ENCODE results near the gene MSI2. TPM values are rescaled to one million over a fixed set of nuclear protein-coding genes. Genes with fewer than 3 reads are reported as not detected.

MSI2 gene
- total and polyA plus RNA-seq, 9 of the 15 experiments (the other 6 are each of a cell fraction or from before 2014, with no cell fraction given) = 4.6 to 61.8 (median 42.4) TPM

GRCh38 chr17:57257895-57258851, 1.9 kb downstream of the MSI2 start (continued):
- TF ChIP-seq MYC (IDR thresholded peaks at IDR 0.05; ENCODE audit: low read depth, low read length) = 0 out of 2 replicates have a peak, but pooled peaks have one; percentile 6
- TF ChIP-seq MYC (CRISPR knock-in tag; IDR thresholded peaks at IDR 0.05; ENCODE audit: borderline replicate concordance, low read depth) = no peak
- 0 out of 2 replicates have a peak, but pooled peaks have one; percentile 37 for TF ChIP-seq LCOR (CRISPR knock-in tag; IDR thresholded peaks at IDR 0.05)
- TF ChIP-seq ZFP91 (CRISPR knock-in tag; IDR thresholded peaks at IDR 0.05) = peak; percentile 90
- TF ChIP-seq NR2C2 (CRISPR knock-in tag; IDR thresholded peaks at IDR 0.05) = no peak
- TF ChIP-seq NR2C2 (tag; IDR thresholded peaks at IDR 0.05) = peak; percentile 56
- TF ChIP-seq KAT7 (CRISPR knock-in tag; IDR thresholded peaks at IDR 0.05; ENCODE audit: borderline replicate concordance) = 0 out of 2 replicates have a peak, but pooled peaks have one; percentile 55
- no peak for TF ChIP-seq CCNT2 (IDR thresholded peaks at IDR 0.05; ENCODE audit: borderline replicate concordance, extremely low read depth, insufficient read length, low read depth, low read length)
- 0 out of 2 replicates have a peak, but pooled peaks have one; percentile 26 for TF ChIP-seq CEBPG (CRISPR knock-in tag; IDR thresholded peaks at IDR 0.05)
- no peak for TF ChIP-seq CEBPG (tag; conservative IDR thresholded peaks at IDR 0.05 in 1 of 2, IDR thresholded peaks at IDR 0.05 in 1 of 2)
- 0 out of 2 replicates have a peak, but pooled peaks have one; percentile 0 for TF ChIP-seq NCOR1 (IDR thresholded peaks at IDR 0.05)
- 0 out of 2 replicates have a peak, but pooled peaks have one; percentile 37 for TF ChIP-seq SP1 (CRISPR knock-in tag; IDR thresholded peaks at IDR 0.05)
- TF ChIP-seq RERE (CRISPR knock-in tag; IDR thresholded peaks at IDR 0.05; ENCODE audit: borderline replicate concordance) = 0 out of 2 replicates have a peak, but pooled peaks have one; percentile 49
- 0 out of 4 replicates have a peak, but pooled peaks of 1 of the 2 experiments have one; percentile 13 for TF ChIP-seq FOXA3 (CRISPR knock-in tag; conservative IDR thresholded peaks at IDR 0.05 in 1 of 2, IDR thresholded peaks at IDR 0.05 in 1 of 2)
- TF ChIP-seq JUND (IDR thresholded peaks at IDR 0.05; ENCODE audit: borderline replicate concordance, low read depth, low read length) = 0 out of 2 replicates have a peak, but pooled peaks have one; percentile 16
- TF ChIP-seq JUND (tag; IDR thresholded peaks at IDR 0.05; ENCODE audit: borderline replicate concordance, low read depth, low read length) = no peak

All from K562 (cell line).